Kidney (tissue), 14 donors: ENCODE results near the gene HCFC1. TPM values are rescaled to one million over a fixed set of nuclear protein-coding genes. Genes with fewer than 3 reads are reported as not detected.
A peak's percentile ranks its signal among the peaks of the same experiment; 100 is the strongest.

Source experiments
- DNase-seq, 5 donors: peaks; one replicate each; pipeline ENCODE4 v3.0.0-alpha.2; 2013 to 2020
- FAIRE-seq: peaks from 2 replicates; lab custom pipeline; 2012; peaks lifted over from hg19 to GRCh38; lab: Jason Lieb, UNC
- H3K27ac ChIP-seq, 2 donors: one replicate each; pipeline ENCODE4 v1.7.0; 2013; ENCODE audit warnings: low read depth in 2 of 2, low read length in 2 of 2, inconsistent platforms in 1 of 2
- H3K27me3 ChIP-seq: one replicate; pipeline ENCODE4 v1.7.1; 2013; ENCODE audit warnings: low read length, inconsistent platforms; ENCODE audit not compliant: control insufficient read depth, insufficient read depth
- H3K36me3 ChIP-seq, 3 donors: one replicate each; pipeline versions ENCODE4 v1.7.0 to v1.7.1; 2013; ENCODE audit warnings: low read length in 3 of 3, control low read depth in 1 of 3, inconsistent platforms in 1 of 3; ENCODE audit not compliant: insufficient read depth in 3 of 3, control insufficient read depth in 2 of 3
- H3K4me1 ChIP-seq, 3 donors: one replicate each; pipeline versions ENCODE4 v1.7.0 to v1.7.1; 2013; ENCODE audit warnings: low read length in 3 of 3, inconsistent platforms in 1 of 3, low read depth in 1 of 3; ENCODE audit not compliant: control insufficient read depth in 2 of 3, insufficient read depth in 2 of 3
- H3K4me3 ChIP-seq, 3 donors: one replicate each; pipeline versions ENCODE4 v1.7.0 to v1.8.1; 2013; ENCODE audit warnings: low read length in 3 of 3, control low read depth in 1 of 3, inconsistent platforms in 1 of 3
- H3K9ac ChIP-seq, 3 donors: one replicate each; pipeline versions ENCODE4 v1.7.0 to v1.7.1; 2013; ENCODE audit warnings: low read length in 3 of 3, control low read depth in 1 of 3, inconsistent platforms in 1 of 3
- H3K9me3 ChIP-seq, 3 donors: one replicate each; pipeline versions ENCODE4 v1.7.0 to v1.7.1; 2013; ENCODE audit warnings: low read length in 3 of 3, control low read depth in 1 of 3, inconsistent platforms in 1 of 3; ENCODE audit not compliant: control insufficient read depth in 2 of 3, insufficient read depth in 1 of 3
- CTCF ChIP-seq: IDR thresholded peaks from 3 replicates; pipeline ENCODE4 v1.5.1; 2012; ENCODE audit warnings: mild to moderate bottlenecking, moderate library complexity, borderline replicate concordance; ENCODE audit not compliant: insufficient read depth; ENCODE audit errors: extremely low read depth
- intact Hi-C: fragments of 100-400 bp; cut with DNase I; formaldehyde crosslinking; loops from one replicate; pipeline ENCODE4 v1.11.1; 2022
- polyA plus RNA-seq: library from polyadenylated mRNA; stranded (reverse); fragments of 350-450 nt; fragmentation: Illumina TruSeq; extraction: RNeasy Lipid Tissue Mini Kit (QIAGEN cat#74804); gene quantifications from one replicate; pipeline ENCODE4 v1.2.3, GENCODE V29; 2014; ENCODE audit warnings: low read depth, low replicate concordance; ENCODE audit not compliant: insufficient read depth
- total RNA-seq: library from RNA; stranded (reverse); fragmentation: NEBNext Ultra II Directional; extraction: Animal tissue kit (Norgen Biotek cat#: 25700); gene quantifications from one replicate; pipeline ENCODE4 v1.2.1, GENCODE V29; 2021
- donor health status: control.
- donor health status: control.
- donor health status: control.
- donor health status: control.
- donor health status: control.
- donor health status: DM: yes; HTN: yes; CAD: no.
- donor health status: Normal renal cell carcinoma (clear cell type).

HCFC1 gene
- total and polyA plus RNA-seq, 2 donors from 2014 or later: 13.5 to 54.6 TPM

GRCh38 chrX:153906126-153906917 lies 65.3 kb downstream of the HCFC1 start:
- H3K36me3 ChIP-seq: no peaks in the 10 kb centered on the region
- no peak for TF ChIP-seq CTCF
- no peak overlapping the region for H3K9ac ChIP-seq
- no peak overlapping the region for H3K27ac ChIP-seq
- H3K27me3 ChIP-seq: no peaks in the 10 kb centered on the region
- H3K4me3 ChIP-seq: no peak overlapping the region
- intact Hi-C loops: no loop called here
- no peaks in the 10 kb centered on the region for H3K9me3 ChIP-seq
- FAIRE-seq (no peak), DNase-seq (peak in 1 of 5 donors; percentile 72)
- peaks cover 0 to 7% (median 0%) of the 10 kb centered on the region in 3 donors for H3K4me1 ChIP-seq

GRCh38 chrX:153905481-153906095 lies 66.0 kb downstream of the HCFC1 start:
- FAIRE-seq: no peak
- Histone ChIP-seq H3K36me3 (no peaks in the 10 kb centered on the region), H3K9ac (no peak overlapping the region), H3K9me3 (no peaks in the 10 kb centered on the region), H3K27ac (no peak overlapping the region), H3K4me3 (no peak overlapping the region), H3K27me3 (no peaks in the 10 kb centered on the region), H3K4me1 (peaks cover 0 to 8% (median 0%) of the 10 kb centered on the region in 3 donors)
- DNase-seq: peak in 1 of 5 donors; percentile 72
- intact Hi-C loops: no loop called here
- no peak for TF ChIP-seq CTCF

GRCh38 chrX:153903991-153904957 lies 67.3 kb downstream of the HCFC1 start, which contains the start of gene AVPR2:
Gene AVPR2 (plus strand): TSS chrX:153904673. CDS start chrX:153905146, 473 bp downstream.
- TF ChIP-seq CTCF: no peak
- FAIRE-seq: no peak
- intact Hi-C loops: no loop called here
- no peaks in the 10 kb centered on the region for H3K27me3 ChIP-seq
- no peak within 1 kb of the TSS for H3K9ac ChIP-seq
- no peak within 1 kb of the TSS for H3K4me3 ChIP-seq
- H3K4me1 ChIP-seq: peaks cover 0 to 8% (median 0%) of the 10 kb centered on the region in 3 donors
- peak within 1 kb of the TSS in 1 of 2 donors; percentile 60 for H3K27ac ChIP-seq
- peak in 2 of 5 donors; percentile 48 to 66 for DNase-seq
- H3K36me3 ChIP-seq: no peaks in the 10 kb centered on the region
- no peaks in the 10 kb centered on the region for H3K9me3 ChIP-seq
